ENCODE results near the gene SRPRB.

The SRPRB gene

DNA sequence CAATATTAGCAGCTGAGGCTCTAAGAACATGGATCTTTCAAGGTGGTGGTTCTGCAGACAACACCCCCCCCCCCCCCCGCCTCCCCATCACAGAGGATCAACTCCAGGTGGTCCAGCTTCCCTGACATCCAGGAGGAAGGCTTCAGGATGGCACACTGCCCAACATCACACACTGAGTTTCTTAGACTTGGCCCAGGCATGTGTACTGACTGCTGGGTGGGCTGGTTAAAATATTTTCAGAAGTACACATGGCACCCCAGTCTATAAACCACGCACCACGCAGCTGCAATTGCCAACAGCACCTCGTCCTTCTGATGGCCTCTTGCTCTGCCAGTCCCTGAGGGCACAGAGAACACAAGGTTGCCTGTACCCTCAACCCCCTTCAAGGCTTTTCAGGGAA lies 22.1 kb downstream of the SRPRB start:
- DNase-seq (ENCODE audit: low read depth): no peak

DNA sequence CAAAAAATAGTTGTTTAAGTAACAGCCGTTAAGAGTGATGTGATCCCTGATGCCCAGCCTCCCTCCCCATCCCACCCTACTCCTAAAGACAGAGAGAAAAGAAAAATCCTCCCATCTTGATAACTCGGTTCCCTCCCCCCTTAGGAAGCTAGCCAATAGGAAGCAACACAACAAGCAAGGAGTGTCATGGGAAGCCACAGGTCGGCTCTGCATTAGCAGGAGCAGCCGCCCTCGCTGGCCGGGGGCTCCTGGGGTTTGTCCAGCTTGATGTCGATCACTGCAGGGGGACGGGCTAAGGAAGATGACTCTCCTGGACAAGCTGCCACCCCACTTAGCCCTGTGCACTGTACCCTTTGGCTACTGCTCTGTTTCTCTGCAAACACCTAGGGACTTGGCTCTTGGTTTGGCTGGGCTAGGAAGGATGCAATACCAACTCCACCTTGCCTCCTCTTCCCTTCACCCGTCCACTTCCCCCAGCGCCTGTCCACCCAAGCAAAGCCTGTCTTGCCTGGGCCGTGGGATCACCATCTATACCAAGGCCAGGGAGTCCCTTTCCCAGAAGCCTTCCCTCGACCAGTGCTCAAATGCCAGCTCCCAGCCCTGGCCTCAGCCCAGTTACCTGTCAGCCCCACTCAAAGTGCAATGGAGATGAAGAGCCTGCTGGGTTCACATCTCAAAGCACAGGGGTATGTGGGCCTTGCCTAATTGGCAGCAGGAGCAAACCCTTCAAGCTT lies 23.1 kb downstream of the SRPRB start:
- DNase-seq (ENCODE audit: low read depth): no peak

DNA sequence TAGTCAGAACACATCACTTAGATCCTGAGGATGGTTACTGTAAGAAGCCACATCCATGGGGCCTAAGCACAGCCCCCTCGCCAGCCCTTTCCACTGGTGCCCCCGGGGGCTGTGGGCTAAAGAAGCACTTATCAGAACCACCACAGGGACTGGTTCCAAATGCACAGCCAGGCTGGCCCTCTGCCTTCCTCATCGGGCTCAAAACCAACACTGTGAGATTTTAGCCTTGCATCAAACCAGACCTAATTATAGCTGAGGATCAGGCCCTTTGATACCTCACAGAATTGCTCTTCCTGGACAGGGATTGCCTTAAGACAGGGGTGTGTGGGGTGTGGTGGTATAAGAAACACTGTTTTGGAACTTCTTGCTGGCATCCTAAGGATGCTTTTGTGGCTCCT lies 23.7 kb downstream of the SRPRB start:
- no peak for DNase-seq (ENCODE audit: low read depth)

DNA sequence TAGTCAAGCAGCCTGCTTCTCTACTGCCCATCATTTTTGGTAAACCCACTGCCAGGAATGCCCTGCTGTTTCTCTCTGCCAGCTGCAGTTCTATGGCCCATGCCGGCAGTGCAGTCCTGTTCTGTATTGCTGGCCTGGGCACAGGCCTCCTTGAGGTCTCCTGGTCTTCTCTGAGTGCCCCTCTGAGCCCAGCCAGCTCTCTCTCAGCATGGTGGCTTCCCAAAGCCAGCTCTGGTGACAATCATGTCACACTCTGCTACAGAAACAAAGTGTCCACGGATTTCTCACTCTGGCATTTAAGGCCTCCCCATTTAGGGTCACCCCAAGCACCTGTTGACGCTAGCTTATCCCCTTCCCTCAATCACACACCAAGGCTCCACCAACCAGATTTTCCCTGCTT lies 24.5 kb downstream of the SRPRB start:
- no peak for DNase-seq (ENCODE audit: low read depth)

DNA sequence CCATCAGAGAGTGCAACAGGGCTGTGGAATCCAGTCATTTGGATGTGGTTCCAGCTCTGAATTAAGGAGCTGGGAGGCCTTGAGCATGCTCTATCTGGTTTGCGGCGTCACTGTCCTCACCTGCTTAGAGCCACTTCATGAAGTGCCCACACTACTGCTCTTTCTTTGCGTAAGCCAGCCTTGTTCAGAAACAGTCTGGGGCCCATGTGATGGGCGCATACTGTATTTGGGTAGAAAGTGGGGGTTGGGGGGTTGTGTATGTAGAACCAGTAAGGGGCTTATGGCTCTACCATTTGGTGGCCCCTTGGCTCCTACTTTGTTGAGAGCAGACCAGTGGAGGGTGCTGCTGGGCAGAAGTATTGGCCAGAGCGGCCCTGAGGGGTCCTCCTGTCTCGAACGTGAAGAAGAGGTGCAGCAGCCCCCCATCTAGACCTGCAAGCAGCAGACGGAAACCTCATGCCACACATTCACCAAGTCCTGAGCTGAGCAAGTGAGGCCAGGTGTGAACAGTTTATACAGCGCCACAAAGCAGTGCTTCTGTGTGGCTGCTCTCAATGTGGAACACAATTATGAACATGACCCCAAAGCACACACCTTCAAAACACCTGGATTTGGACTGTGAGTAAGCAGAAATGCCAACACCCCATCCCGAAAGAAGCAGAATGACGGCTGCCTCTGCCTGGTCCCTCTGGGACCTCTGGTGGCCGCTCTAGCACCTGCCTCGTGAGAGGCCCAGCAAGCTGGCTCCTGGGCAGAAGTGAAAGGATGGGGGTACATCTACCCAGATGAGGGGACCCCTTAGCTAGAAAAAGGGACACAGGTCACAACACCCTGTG lies 26.6 kb downstream of the SRPRB start:
- no peak for DNase-seq (ENCODE audit: low read depth)

DNA sequence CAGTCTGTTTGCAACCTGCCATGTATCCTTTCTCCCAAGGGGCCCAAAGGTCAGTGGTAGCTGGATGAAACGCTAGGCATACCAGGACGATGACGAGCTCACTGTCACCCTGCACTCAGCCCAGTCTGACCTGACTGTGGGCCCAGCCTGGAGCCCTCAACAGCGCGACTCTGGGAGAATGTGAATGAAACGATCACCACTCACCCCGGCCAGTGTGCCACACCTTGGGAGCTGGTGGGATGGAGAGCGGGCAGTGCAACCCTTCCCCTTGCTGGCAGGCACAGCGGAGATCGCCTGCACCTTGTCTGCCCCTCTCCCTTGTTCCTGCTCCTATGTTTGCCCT lies 27.2 kb downstream of the SRPRB start:
- no peak for DNase-seq (ENCODE audit: low read depth)

DNA sequence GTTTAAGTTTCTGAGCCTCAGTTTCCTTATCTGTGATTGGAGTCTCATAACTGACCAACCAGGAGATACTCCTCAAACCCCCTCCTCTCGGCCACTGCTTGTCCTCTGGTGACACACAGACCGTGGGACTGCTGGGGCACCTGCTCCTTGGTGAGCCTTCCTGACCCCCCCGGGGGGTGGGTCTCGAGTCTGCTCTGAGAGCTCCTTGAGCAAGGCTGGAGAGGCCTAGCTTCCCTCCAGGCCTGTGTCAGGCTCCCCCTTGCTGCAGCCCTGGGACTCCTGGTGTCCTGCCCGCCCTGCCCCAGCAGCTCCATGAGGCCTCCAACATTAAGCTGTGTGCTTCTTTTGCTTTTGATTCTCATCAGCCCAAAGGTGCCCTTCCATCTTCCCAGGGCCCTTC lies 27.7 kb downstream of the SRPRB start:
- DNase-seq (ENCODE audit: low read depth): no peak

DNA sequence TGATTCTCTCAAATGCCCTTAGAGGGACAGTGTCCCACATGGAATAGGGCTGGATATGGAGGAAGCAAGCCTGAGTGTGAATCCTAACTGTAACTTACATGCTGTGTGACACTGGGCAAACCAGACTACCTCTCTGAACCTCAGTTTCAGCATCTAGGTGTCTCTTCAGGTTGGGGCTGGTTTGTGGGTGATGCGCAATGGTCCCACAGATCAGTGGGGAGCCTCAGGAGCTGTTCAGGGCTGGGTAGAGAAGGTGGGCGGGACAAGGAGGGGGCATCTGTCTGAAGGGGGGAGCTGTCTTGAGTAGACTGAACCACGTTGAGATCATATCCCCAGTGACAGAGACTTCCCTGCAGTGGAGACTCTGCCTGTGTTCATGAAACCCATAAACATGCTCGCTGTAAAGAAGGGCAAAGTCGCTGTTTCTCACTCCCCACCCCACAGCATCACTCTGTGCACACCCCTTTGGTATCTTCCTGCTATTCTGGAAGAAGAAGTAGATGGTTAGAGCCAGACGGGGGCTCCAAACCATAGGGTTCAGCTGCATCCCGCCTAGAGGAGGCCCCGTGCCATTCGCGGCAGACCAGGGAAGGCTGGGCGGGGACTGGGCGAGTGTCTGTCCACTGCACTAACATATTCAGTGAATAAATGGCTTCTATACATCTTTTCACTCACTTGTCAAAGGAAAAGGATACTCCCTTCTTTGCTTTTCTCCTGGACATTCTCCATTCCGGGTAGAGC lies 28.4 kb downstream of the SRPRB start:
- no peak for DNase-seq (ENCODE audit: low read depth)

DNA sequence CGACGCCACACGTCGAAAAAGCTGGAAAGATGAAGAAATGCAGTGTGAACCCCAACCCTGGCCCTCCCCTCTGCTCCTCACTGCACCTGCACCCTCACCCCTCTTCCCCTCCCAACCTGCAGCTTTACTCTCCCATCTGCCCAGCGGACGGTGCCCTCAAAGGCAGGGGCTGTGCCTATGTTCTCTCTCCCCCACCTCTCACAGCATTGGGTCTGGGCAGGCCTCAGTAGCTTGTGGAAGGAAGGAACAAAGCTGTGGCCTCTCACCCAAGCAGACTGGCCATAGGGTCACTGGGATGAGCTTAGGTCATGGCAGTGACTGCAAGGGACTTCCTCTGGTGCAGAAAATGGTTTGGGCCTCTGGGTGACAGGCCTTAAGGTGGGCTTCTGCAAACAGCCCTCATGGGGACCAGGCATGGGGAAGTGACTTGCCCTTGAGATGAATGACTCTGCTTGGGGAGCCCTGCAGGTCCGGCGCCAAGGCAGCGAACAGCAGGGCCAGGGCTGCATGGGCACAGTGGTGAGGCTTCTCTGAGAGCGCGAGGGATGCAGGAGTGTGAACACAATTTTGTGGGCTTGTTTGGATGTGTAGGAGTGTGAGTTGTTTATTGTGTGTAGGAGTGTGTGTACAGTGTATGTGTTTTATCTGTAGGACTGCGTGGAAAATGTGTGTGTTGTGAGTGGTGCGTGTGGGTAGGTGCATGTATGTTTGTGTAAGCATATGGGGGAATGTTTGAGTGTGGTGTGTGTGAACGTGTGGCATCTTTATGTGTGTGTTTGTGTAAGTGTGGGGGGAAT lies 29.2 kb downstream of the SRPRB start:
- DNase-seq (ENCODE audit: low read depth): no peak

DNA sequence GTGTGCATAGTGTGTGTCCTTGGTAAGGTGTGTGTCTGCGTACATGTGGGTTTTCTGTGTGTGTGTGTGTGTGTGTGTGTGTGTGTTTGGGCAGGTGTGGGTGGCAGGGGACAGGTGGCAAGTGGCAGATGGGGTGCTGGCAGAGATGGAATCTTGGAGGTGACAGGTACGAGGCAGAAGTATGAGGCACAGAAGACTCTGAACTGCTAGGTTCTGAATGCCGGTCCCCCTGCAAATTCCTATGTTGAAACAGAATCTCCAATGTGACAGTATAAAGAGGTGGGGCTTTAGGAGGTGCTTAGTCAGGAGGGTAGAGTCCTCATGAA lies 29.8 kb downstream of the SRPRB start:
- DNase-seq (ENCODE audit: low read depth): no peak

DNA sequence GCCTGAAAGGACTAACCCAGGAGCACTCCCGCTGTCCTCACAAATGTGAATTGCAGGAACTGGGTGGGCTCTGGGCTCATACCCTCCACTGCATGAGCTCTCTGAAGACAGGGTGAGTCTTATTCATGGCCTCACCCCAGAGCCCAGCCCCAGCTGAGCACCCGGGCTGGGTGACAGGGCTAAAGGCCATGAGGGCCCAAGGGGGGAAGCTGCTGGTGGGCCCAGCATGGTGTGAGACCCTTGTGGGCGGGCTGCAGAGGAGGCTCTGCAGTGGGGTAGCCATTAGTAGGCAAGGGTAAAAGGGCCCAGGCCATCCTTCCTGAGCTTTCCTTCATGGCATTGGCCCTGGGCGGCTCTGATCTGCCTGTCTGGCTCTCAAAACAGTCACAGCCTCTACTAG lies 30.3 kb downstream of the SRPRB start:
- DNase-seq (ENCODE audit: low read depth): no peak

DNA sequence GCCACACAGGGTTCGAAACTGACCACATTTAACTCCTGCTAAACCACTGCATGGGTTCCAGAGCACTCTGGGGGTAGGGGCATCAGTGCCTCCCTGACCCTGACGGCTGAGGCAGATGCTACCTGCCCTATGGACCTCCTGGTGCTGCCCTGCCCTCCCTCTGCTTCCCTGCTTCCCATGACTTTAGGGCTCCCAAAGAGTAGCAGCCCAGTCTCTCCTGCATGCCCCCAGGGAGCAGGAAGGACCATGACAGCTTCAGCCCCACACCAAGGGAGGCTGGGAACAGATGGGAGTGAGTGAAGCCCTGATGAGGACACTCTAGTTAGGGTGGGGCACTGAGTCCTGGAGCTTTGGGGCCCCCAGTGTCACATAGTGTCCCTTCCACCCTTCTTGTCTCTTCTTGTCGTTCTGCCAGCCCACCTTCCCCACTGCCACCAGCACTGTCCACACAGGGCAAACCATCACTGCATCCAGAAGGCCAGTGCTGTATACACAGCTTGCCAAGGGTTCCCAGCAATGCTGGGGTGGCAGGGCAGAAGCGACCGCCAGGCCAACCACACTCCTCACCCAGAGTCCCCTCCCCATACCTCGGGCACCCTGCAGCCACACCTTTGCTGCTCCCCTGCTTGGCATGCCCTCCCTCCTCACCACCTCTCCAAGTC lies 31.0 kb downstream of the SRPRB start:
- no peak for DNase-seq (ENCODE audit: low read depth)

DNA sequence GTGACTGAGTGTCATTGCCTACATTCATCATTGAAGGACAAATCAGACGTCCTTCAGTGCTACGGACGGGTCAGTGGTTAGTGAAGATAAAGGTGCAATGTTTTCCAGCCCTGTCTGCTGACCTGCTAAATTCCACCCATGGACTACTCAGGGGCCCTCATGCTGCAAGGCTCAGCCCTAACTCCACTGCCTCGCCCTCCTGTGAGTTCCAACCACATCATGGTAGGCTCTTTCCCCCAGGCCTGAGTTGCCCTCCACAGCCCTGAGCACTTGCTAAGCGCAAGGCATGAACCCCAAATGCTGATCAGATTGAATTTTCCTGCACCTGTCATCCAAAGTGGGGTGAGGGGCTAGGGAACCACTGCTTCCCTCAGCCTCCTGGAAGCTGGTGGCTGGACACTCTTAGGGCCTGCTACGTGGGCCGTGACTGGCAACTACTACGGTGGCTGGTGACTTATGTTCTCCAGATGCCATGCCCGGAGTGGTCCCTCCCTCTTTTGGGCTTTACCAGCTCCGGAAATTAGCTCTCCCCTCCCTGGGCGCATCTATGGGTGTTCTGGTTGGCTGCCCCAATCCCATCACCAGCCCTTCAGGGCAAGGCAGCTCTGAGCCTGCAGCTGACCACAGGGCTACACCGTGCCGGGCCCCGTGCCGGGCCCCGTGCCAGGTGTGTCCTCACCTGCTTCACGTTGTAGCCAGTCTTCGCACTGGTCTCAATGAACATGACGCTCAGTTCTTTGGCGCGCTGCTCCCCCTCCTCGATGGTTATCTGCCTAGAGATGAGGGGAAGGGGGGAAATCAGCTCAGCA lies 32.1 kb downstream of the SRPRB start:
- DNase-seq (ENCODE audit: low read depth): no peak

DNA sequence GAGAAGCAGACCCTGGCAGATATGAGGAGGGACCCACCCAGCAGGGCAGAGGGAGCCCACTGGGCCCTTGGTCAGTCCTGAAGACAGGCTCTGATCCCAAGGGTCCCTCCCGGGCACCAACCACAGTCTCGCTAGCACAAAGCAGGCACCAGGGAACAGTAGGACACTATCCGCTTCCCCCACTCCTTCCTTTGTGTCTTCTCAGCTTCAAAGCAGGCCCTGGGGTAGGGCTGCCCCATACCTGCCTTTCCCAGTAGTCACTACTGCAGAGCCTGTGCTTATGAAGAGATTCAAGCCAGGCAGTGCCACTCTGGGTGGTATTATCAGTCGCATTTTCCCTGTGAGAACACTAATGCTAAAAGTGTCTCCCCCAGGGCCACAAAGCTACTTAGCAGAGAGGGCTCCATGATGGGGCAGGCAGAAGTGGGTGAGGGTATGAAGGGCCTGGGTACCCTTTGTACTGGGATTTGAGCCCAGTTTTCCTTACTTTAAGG lies 32.7 kb downstream of the SRPRB start:
- no peak for DNase-seq (ENCODE audit: low read depth)

DNA sequence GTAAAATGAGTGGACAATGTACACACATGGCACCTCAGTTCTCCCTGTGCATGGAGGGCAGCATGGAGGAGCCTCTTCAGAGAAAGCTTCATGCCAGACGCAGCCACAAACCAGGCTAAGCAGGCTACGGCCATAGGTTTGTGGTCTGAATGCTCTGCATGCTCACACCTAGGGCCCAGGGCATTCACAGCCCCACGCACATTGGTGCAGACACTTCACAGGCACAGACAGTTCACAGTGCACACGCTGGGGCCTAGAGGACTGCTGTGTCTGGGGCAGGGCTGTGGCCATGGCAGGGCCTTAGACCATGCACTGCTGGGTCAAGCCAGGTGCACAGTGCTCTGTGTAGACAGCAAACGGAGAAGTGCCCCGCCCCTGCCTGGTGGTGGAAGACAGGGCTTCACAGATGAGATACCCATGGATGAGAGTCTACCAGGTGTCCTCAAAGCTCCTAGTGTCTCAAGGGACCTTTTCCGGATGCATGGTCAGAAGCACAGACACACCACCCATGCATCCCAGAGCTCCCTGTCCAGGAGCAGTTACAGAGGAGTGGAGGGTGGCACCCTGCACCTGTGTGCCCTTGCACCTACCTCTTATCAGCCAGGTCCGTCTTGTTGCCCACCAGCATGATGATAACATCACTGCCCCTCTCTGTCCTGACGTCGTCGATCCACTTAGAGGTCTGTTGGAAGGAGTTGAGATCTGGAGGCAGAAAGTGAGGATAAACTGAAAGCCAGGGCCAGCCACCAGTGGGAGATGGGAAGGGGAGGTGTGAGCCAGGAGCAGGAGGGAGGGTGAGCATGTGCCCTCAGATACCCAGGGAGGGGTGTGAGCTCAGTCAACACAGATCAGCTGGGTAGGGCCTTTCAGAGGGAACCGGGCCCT lies 33.5 kb downstream of the SRPRB start:
- DNase-seq (ENCODE audit: low read depth): no peak

DNA sequence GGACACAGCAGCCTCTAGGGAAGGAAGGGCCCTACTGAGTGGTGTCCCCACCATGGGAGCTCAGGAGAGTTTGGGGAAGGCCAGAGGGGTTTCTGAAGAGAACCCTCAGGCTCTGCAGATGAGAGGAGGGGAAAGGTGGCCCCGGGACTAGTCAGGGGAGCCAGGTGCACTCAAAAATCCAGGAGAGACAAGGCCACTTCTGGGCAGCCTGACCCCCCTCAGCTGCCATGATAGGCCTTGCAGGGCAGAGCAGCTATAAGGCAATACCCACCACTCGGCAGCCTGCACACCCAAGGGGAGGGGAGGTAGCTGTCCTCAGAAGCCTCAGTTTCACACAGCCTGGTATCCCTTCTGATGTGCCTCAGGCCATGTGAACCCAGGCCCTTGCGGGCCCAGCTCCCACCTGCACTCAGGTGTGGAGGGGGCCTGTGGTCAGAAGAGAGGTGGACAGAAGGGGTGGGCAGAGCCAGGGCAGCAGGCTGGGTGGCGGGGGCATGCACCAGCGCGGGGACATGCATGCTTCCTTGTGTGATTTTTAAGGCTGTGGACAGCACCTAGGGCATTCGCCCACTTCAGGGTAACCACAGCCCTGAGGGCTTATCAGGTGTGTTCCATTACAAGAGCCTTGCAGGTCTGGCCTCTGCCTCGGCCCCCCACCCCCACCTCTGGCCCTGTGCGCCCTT lies 34.6 kb downstream of the SRPRB start:
- DNase-seq (ENCODE audit: low read depth): no peak

DNA sequence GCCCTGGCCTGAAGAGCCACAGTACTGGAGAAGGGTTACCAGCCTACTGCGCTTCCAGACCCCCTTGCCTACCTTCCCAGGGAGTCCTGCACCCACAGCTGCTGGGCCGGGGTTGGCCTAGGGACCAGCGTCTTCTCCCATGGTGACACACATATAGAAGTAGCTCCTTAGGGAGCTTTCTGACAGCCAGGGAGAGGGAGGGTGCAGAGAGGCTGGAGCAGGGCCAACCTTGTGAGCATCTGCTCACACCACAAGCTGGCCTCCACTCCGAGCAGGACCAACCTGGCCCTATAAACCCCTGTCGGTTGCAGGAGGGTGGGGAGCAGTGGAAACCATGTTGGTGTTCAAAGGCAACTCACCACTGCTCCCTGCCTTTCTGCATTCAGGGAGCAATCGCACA lies 35.2 kb downstream of the SRPRB start:
- no peak for DNase-seq (ENCODE audit: low read depth)

DNA sequence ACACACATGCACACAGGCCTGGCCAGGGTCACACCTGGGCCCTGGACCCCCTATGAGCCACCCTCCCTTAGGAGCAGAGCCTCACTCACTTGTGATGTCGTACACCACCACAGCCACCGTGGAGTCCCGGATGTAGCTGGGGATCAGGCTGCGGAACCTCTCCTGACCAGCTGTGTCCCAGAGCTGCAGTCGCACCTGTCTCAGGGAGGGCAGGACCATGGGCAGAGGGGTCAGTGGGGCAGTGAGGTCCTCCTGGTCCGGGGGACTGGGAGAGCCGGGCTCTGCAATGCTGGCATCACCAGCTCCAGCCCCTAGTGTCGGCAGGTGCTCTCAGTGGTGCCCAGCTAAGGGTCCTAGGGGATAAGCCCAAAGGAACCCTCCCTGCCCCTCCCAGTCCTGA lies 35.6 kb downstream of the SRPRB start:
- no peak for DNase-seq (ENCODE audit: low read depth)

DNA sequence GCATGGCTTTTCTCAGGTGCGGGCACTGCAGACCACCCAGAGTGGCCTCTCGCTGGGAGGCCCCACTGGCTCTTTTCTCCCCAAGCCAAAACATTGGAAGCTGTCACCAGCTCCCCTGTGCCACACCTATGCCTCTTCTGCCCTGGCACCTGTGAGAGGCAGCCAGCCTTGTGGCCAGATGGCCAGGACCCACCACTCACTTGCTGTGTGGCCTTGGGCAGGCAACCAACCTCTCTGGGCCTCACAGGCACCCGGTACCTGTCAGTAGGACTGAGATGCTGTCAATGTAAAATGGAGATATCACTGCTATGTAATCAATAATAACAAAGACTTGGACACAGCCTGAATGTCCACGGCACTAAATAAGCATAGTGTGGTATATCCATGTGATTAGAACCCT lies 36.5 kb downstream of the SRPRB start:
- no peak for DNase-seq (ENCODE audit: low read depth)
